ENCODE measurements around the gene SEMA4G.
A peak's percentile ranks its signal among the peaks of the same experiment; 100 is the strongest.

SEMA4G gene

GRCh38 chr10:100997360-100998182 lies 28.3 kb downstream of the SEMA4G start (continued):
- no peak for TF ChIP-seq ZBTB44 (tag by site-specific recombination; IDR thresholded peaks at IDR 0.05)
- TF ChIP-seq ZNF548 (tag by site-specific recombination; IDR thresholded peaks at IDR 0.05), result no peak
- TF ChIP-seq ZNF248 (tag by site-specific recombination; IDR thresholded peaks at IDR 0.05), result no peak
- no peak for TF ChIP-seq ZNF174 (tag by site-specific recombination; IDR thresholded peaks at IDR 0.05)
- no peak for TF ChIP-seq ZNF394 (tag by site-specific recombination; IDR thresholded peaks at IDR 0.05; ENCODE audit: borderline replicate concordance)
- TF ChIP-seq ZNF423 (tag by site-specific recombination; IDR thresholded peaks at IDR 0.05), result peak; percentile 77
- TF ChIP-seq HOXC10 (CRISPR knock-in tag; IDR thresholded peaks at IDR 0.05), result no peak
- 0 out of 2 replicates have a peak, but pooled peaks have one; percentile 12 for TF ChIP-seq ZNF558 (tag by site-specific recombination; IDR thresholded peaks at IDR 0.05)
- TF ChIP-seq ZNF155 (tag by site-specific recombination; IDR thresholded peaks at IDR 0.05), result no peak
- 0 out of 2 replicates have a peak, but pooled peaks have one; percentile 48 for TF ChIP-seq ZSCAN5A (tag by site-specific recombination; IDR thresholded peaks at IDR 0.05)
- no peak for TF ChIP-seq ZBTB1 (tag by site-specific recombination; IDR thresholded peaks at IDR 0.05)
- TF ChIP-seq ZNF488 (tag by site-specific recombination; IDR thresholded peaks at IDR 0.05), result no peak
- peak; percentile 88 for TF ChIP-seq ZNF2 (tag by site-specific recombination; IDR thresholded peaks at IDR 0.05)
- no peak; the same call in 1 of the 2 replicates for TF ChIP-seq MYNN (tag by site-specific recombination; IDR thresholded peaks at IDR 0.05; ENCODE audit: borderline replicate concordance)
- TF ChIP-seq CTCF (tag by site-specific recombination; IDR thresholded peaks at IDR 0.05), result peak; percentile 92
- TF ChIP-seq ZEB2 (tag by site-specific recombination; IDR thresholded peaks at IDR 0.05), result peak; percentile 88
- no peak; the same call in 1 of the 2 replicates for TF ChIP-seq OSR2 (tag by site-specific recombination; IDR thresholded peaks at IDR 0.05)
- TF ChIP-seq ZNF544 (tag by site-specific recombination; IDR thresholded peaks at IDR 0.05), result no peak
- no peak for TF ChIP-seq ZNF404 (tag by site-specific recombination; IDR thresholded peaks at IDR 0.05)
- TF ChIP-seq ZBTB11 (tag by site-specific recombination; conservative IDR thresholded peaks at IDR 0.05; ENCODE audit: low read depth), result peak; percentile 69
- no peak for TF ChIP-seq ZNF514 (tag by site-specific recombination; IDR thresholded peaks at IDR 0.05)
- TF ChIP-seq ZNF433 (tag by site-specific recombination; IDR thresholded peaks at IDR 0.05; ENCODE audit: low read depth), result no peak
- no peak for TF ChIP-seq ZNF211 (tag by site-specific recombination; IDR thresholded peaks at IDR 0.05; ENCODE audit: low read depth)
- TF ChIP-seq FEZF1 (tag by site-specific recombination; IDR thresholded peaks at IDR 0.05), result no peak
- no peak for TF ChIP-seq ZNF621 (tag by site-specific recombination; IDR thresholded peaks at IDR 0.05)
- no peak; the same call in 1 of the 2 replicates for TF ChIP-seq ZNF629 (tag by site-specific recombination; IDR thresholded peaks at IDR 0.05)
- no peak for TF ChIP-seq ZNF830 (tag by site-specific recombination; IDR thresholded peaks at IDR 0.05; ENCODE audit: low read depth)
- no peak for TF ChIP-seq ZNF26 (tag by site-specific recombination; IDR thresholded peaks at IDR 0.05)

Measured in HEK293 (cell line).